Measurements from ENCODE around the gene DOHH. TPM values are rescaled to one million over a fixed set of nuclear protein-coding genes. Genes with fewer than 3 reads are reported as not detected.

Gene DOHH
- total and polyA plus RNA-seq, 7 donors, result 7.2 to 22.5 (median 16.9) TPM

- DNase-seq, result no peak
- Histone ChIP-seq H3K4me3 (no peak overlapping the region), H3K27ac (no peak overlapping the region), H3K9me3 (no peaks in the 10 kb centered on the region), H3K27me3 (no peaks in the 10 kb centered on the region), H3K36me3 (peaks cover 3 to 40% (median 18%) of the 10 kb centered on the region in 4 donors), H3K4me1 (peaks cover 0 to 13% (median 11%) of the 10 kb centered on the region in 4 donors)
- WGBS, 2 donors, result 87 to 89% methylated on average over 7 of the region's 7 CpGs
- intact Hi-C loops (cut with DNase I), result no loop called here
- TF ChIP-seq POLR2AphosphoS5 (IDR thresholded peaks at IDR 0.05) (no peak), POLR2A (IDR thresholded peaks at IDR 0.05) (no peak), CTCF (IDR thresholded peaks at IDR 0.05) (no peak), EP300 (IDR thresholded peaks at IDR 0.05) (no peak)
Measured at GRCh38 chr19:3521104-3521445, 20.6 kb upstream of the DOHH start.

GRCh38 chr19:3520166-3521103 lies 20.0 kb upstream of the DOHH start:
- 85 to 89% methylated on average over 37 of the region's 37 CpGs for whole genome bisulfite sequencing, 2 donors

GRCh38 chr19:3519126-3519525 lies 18.7 kb upstream of the DOHH start:
- no peak for DNase-seq
- Histone ChIP-seq H3K4me3 (no peak overlapping the region), H3K9me3 (no peaks in the 10 kb centered on the region), H3K27me3 (no peaks in the 10 kb centered on the region), H3K36me3 (peaks cover 0 to 23% (median 7%) of the 10 kb centered on the region in 4 donors), H3K4me1 (peaks cover 0 to 26% (median 14%) of the 10 kb centered on the region in 4 donors), H3K27ac (no peak overlapping the region)
- intact Hi-C loops (cut with DNase I), result no loop called here
- TF ChIP-seq POLR2A (IDR thresholded peaks at IDR 0.05) (no peak), CTCF (IDR thresholded peaks at IDR 0.05) (no peak), POLR2AphosphoS5 (IDR thresholded peaks at IDR 0.05) (no peak), EP300 (IDR thresholded peaks at IDR 0.05) (no peak)
- 91 to 93% methylated on average over 18 of the region's 18 CpGs for WGBS, 2 donors

More at GRCh38 chr19:3520166-3521103, 20.0 kb upstream of the DOHH start:
- no peaks in the 10 kb centered on the region for H3K9me3 ChIP-seq
- intact Hi-C loops (cut with DNase I), result no loop called here
- no peak for DNase-seq
- H3K4me1 ChIP-seq, result peaks cover 0 to 19% (median 14%) of the 10 kb centered on the region in 4 donors
- TF ChIP-seq CTCF (IDR thresholded peaks at IDR 0.05) (no peak), EP300 (IDR thresholded peaks at IDR 0.05) (no peak), POLR2AphosphoS5 (IDR thresholded peaks at IDR 0.05) (no peak), POLR2A (IDR thresholded peaks at IDR 0.05) (no peak)
- no peak overlapping the region for H3K27ac ChIP-seq
- no peak overlapping the region for H3K4me3 ChIP-seq
- peaks cover 3 to 34% (median 13%) of the 10 kb centered on the region in 4 donors for H3K36me3 ChIP-seq
- no peaks in the 10 kb centered on the region for H3K27me3 ChIP-seq

- intact Hi-C loops (cut with DNase I), result no loop called here
- TF ChIP-seq POLR2A (IDR thresholded peaks at IDR 0.05) (no peak), CTCF (IDR thresholded peaks at IDR 0.05) (no peak), POLR2AphosphoS5 (IDR thresholded peaks at IDR 0.05) (no peak), EP300 (IDR thresholded peaks at IDR 0.05) (no peak)
- Histone ChIP-seq H3K27ac (no peak overlapping the region), H3K36me3 (peaks cover 0 to 18% (median 5%) of the 10 kb centered on the region in 4 donors), H3K27me3 (no peaks in the 10 kb centered on the region), H3K4me1 (peaks cover 0 to 30% (median 14%) of the 10 kb centered on the region in 4 donors), H3K4me3 (no peak overlapping the region), H3K9me3 (no peaks in the 10 kb centered on the region)
- 93 to 95% methylated on average over 2 of the region's 2 CpGs for WGBS, 2 donors
- no peak for DNase-seq
Measured at GRCh38 chr19:3518659-3519058, 18.2 kb upstream of the DOHH start.

All from sigmoid colon (tissue), 7 donors.